HepG2 (cell line): Measurements from ENCODE around the gene HYLS1. TPM values are rescaled to one million over a fixed set of nuclear protein-coding genes. Genes with fewer than 3 reads are reported as not detected.

Experiments
- ATAC-seq: fragments of 200-7000 bp; cut with Tn5 transposase; 3 replicates; pipeline ENCODE4 v1.9.1; 2020; ENCODE audit warnings: mild to moderate bottlenecking, moderate library complexity
- BruUV-seq: library from RNA; stranded (reverse); fragments of 400-500 nt; replicated peaks from 2 replicates; lab custom pipeline; 2021; lab: Mats Ljungman, UMichigan
- CTCF ChIA-PET: fragments of 300-600 bp; formaldehyde crosslinking; extraction: SDS; loops from one replicate; lab custom pipeline; 2021; ENCODE audit warnings: low total read pairs, inconsistent platforms, low intra/inter-chr PET ratio; lab: Yijun Ruan, JAX
- POLR2A ChIA-PET: fragments of 350-600 bp; sonication (Branson Sonifier 250); formaldehyde crosslinking; loops from one replicate; lab custom pipeline; 2020; ENCODE audit warnings: antibody characterized with exemption, inconsistent platforms; lab: Yijun Ruan, JAX
- DNase-seq: peaks from one replicate; pipeline ENCODE4 v3.0.0-alpha.2; 2015; ENCODE audit warnings: low spot score
- FAIRE-seq: peaks from 3 replicates; lab custom pipeline; 2011; peaks lifted over from hg19 to GRCh38; lab: Jason Lieb, UNC
- H2AFZ ChIP-seq: one replicate; pipeline ENCODE4 v1.6.1; 2011; ENCODE audit warnings: low read length, inconsistent platforms
- H3K27ac ChIP-seq: fragments of 300-600 bp; 3 replicates; pipeline ENCODE4 v1.8.0; 2011; ENCODE audit warnings: mixed run types, mild to moderate bottlenecking, mixed read lengths, low read length, inconsistent platforms; ENCODE audit not compliant: insufficient read depth; ENCODE audit errors: extremely low read length
- H3K27me3 ChIP-seq, 2 experiments: fragments of 200-600 bp in 1 of 2; 2 replicates in 1 of 2; 3 replicates in 1 of 2; pipeline versions ENCODE4 v1.6.0 to v1.8.0; 2011; ENCODE audit warnings: low read length in 2 of 2, mild to moderate bottlenecking in 2 of 2, moderate library complexity in 2 of 2, inconsistent platforms in 1 of 2; ENCODE audit not compliant: insufficient read depth in 2 of 2, control insufficient read depth in 1 of 2
- H3K36me3 ChIP-seq, 2 experiments: fragments of 200-600 bp in 1 of 2; replicated peaks in 1 of 2; 2 replicates in 1 of 2; 3 replicates in 1 of 2; pipeline versions ENCODE4 v1.5.1 to v1.8.0; 2011; ENCODE audit warnings: low read length in 2 of 2, inconsistent platforms in 1 of 2; ENCODE audit not compliant: insufficient read depth in 2 of 2, control insufficient read depth in 1 of 2
- H3K4me1 ChIP-seq: 2 replicates; pipeline ENCODE4 v1.5.1; 2012; ENCODE audit warnings: low read length, inconsistent platforms; ENCODE audit not compliant: insufficient read depth
- H3K4me2 ChIP-seq: 2 replicates; pipeline ENCODE4 v1.6.0; 2011; ENCODE audit warnings: low read depth, low read length, inconsistent platforms
- H3K4me3 ChIP-seq, 3 experiments: fragments of 200-600 bp in 1 of 3; sonication (generic), shearing (Covaris generic) in 1 of 3; replicated peaks in 1 of 3; 2 replicates each; pipeline ENCODE4 v1.5.1; 2011 to 2016; ENCODE audit warnings: low read length in 3 of 3, inconsistent platforms in 2 of 3, low read depth in 2 of 3, mild to moderate bottlenecking in 2 of 3, control low read depth in 1 of 3, mixed read lengths in 1 of 3; ENCODE audit not compliant: insufficient read depth in 1 of 3
- H3K79me2 ChIP-seq: one replicate; pipeline ENCODE4 v1.6.1; 2011; ENCODE audit warnings: low read length, inconsistent platforms; ENCODE audit not compliant: insufficient read depth
- H3K9ac ChIP-seq: 2 replicates; pipeline ENCODE4 v1.6.0; 2011; ENCODE audit warnings: mild to moderate bottlenecking, low read depth, low read length, inconsistent platforms; ENCODE audit not compliant: insufficient read depth
- H3K9me3 ChIP-seq: 2 replicates; pipeline ENCODE4 v1.5.1; 2012; ENCODE audit warnings: mild to moderate bottlenecking, low read length
- H4K20me1 ChIP-seq: 2 replicates; pipeline ENCODE4 v1.6.0; 2011; ENCODE audit warnings: inconsistent platforms, mild to moderate bottlenecking, low read length, moderate library complexity; ENCODE audit not compliant: insufficient read depth
- PAWR ChIP-seq: sonication (generic); formaldehyde crosslinking; IDR thresholded peaks from 2 replicates; pipeline ENCODE4 v1.4.0; 2020; ENCODE audit warnings: missing genetic modification reagents, mild to moderate bottlenecking, borderline replicate concordance
- PLRG1 ChIP-seq: fragments of 450-650 bp; conservative IDR thresholded peaks from 2 replicates; pipeline ENCODE4 v1.6.1; 2016
- SNRNP70 ChIP-seq: fragments of 200-400 bp; formaldehyde crosslinking; IDR thresholded peaks from 2 replicates; pipeline ENCODE4 v1.6.1; 2017; ENCODE audit warnings: mild to moderate bottlenecking, low read depth, low read length, moderate library complexity
- STAT5B ChIP-seq: sonication (generic); formaldehyde crosslinking; IDR thresholded peaks from 2 replicates; pipeline ENCODE4 v1.4.0; 2020; ENCODE audit warnings: missing genetic modification reagents
- TARDBP ChIP-seq: sonication (generic); formaldehyde crosslinking; IDR thresholded peaks from 2 replicates; pipeline ENCODE4 v1.8.0; 2022; ENCODE audit warnings: mild to moderate bottlenecking, missing genetic modification reagents
- ZNF10 ChIP-seq: sonication (generic); formaldehyde crosslinking; IDR thresholded peaks from 2 replicates; pipeline ENCODE4 v1.4.0; 2020; ENCODE audit warnings: mild to moderate bottlenecking, low read depth, missing genetic modification reagents, borderline replicate concordance
- ZNF264 ChIP-seq: sonication (generic); formaldehyde crosslinking; IDR thresholded peaks from 2 replicates; pipeline ENCODE4 v1.4.0; 2020; ENCODE audit warnings: missing genetic modification reagents
- ZNF430 ChIP-seq: sonication (generic); formaldehyde crosslinking; IDR thresholded peaks from 2 replicates; pipeline ENCODE4 v1.9.0; 2021; ENCODE audit warnings: mild to moderate bottlenecking, missing genetic modification reagents
- ZNF607 ChIP-seq: sonication (generic); formaldehyde crosslinking; IDR thresholded peaks from 2 replicates; pipeline ENCODE4 v1.5.1; 2020; ENCODE audit warnings: missing genetic modification reagents, mild to moderate bottlenecking, borderline replicate concordance
- ZNF768 ChIP-seq: sonication (generic); formaldehyde crosslinking; IDR thresholded peaks from 2 replicates; pipeline ENCODE4 v1.4.0; 2020; ENCODE audit warnings: missing genetic modification reagents
- ZNF790 ChIP-seq: sonication (generic); formaldehyde crosslinking; IDR thresholded peaks from 2 replicates; pipeline ENCODE4 v1.8.0; 2022; ENCODE audit warnings: missing genetic modification reagents, mild to moderate bottlenecking, borderline replicate concordance
- WGBS: methylation state at CpG from one replicate; pipeline ENCODE4 v1.1.6; 2017; ENCODE audit warnings: low lambda C conversion rate; 5-methylcytosine and 5-hydroxymethylcytosine counted together
- in situ Hi-C: cut with HindIII; loops from 2 replicates; pipeline ENCODE4 v1.10.0; 2017; ENCODE audit warnings: low pct_unique_long_range_greater_than_20kb; ENCODE audit not compliant: extremely low pct_ligation_motif_present
- intact Hi-C: fragments of 100-400 bp; cut with micrococcal nuclease; formaldehyde crosslinking; loops from one replicate; pipeline ENCODE4 v1.10.0; 2022; ENCODE audit not compliant: unreplicated experiment
- polyA plus RNA-seq, 8 experiments: library from polyadenylated mRNA; depleted of rRNA in 3 of 8; stranded (reverse) in 7 of 8; unstranded in 1 of 8; fragments of >200 nt; fragmentation: Illumina TruSeq in 4 of 8; extraction: Trizol in 4 of 8; gene quantifications; 2 replicates each; pipeline versions ENCODE4 v1.2.1 to v1.2.3, GENCODE V29; 2011 to 2016; ENCODE audit warnings: low read depth in 4 of 8, missing spikeins in 1 of 8, mixed read lengths in 1 of 8; ENCODE audit not compliant: insufficient read depth in 1 of 8
- total RNA-seq, 5 experiments: library from RNA; depleted of rRNA; stranded (reverse); fragments of >200 nt; fragmentation: Illumina TruSeq; extraction: Trizol; gene quantifications; 2 replicates each; pipeline ENCODE4 v1.2.3, GENCODE V29; 2016; ENCODE audit warnings: low read depth in 1 of 5
- TF ChIP-seq, protein P1 (sequence below): sonication (generic); formaldehyde crosslinking; IDR thresholded peaks from 2 replicates; pipeline ENCODE4 v1.5.0; 2020; ENCODE audit warnings: missing genetic modification reagents
- TF ChIP-seq, protein P2 (sequence below): sonication (generic); formaldehyde crosslinking; IDR thresholded peaks from 2 replicates; pipeline ENCODE4 v1.5.1; 2020; ENCODE audit warnings: mild to moderate bottlenecking, missing genetic modification reagents, borderline replicate concordance
- TF ChIP-seq, protein P3 (sequence below): sonication (generic); formaldehyde crosslinking; IDR thresholded peaks from 2 replicates; pipeline ENCODE4 v1.5.1; 2020; ENCODE audit warnings: mild to moderate bottlenecking, missing genetic modification reagents, moderate library complexity

Gene HYLS1
- total and polyA plus RNA-seq, 2 of the 13 experiments (the other 11 are each of a cell fraction or from before 2014, with no cell fraction given), result 1.3 to 3.8 TPM

DNA sequence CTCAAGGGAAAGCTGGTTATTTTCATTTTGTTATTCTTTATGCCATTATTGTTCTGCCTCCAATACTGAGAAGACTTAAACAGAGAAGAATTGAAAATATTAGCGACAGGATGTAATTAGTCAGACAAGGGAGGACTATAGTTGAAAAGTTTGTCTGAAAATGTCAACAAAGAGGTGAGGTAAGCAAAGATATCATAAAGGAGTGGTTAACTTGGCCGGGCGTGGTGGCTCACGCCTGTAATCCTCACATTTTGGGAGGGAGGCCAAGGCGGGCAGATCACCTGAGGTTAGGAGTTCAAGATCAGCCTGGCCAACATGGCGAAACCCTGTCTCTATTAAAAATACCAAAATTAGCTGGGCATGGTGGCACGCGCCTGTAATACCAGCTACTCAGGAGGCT, 4.1 kb upstream of the HYLS1 start:
- POLR2A ChIA-PET, result no interaction called here
- DNase-seq (no peak), ATAC-seq (no peak), FAIRE-seq (no peak)
- peaks cover 35% of the 10 kb centered on the region for H3K4me1 ChIP-seq
- H3K4me3 ChIP-seq, result no peak overlapping the region
- H3K79me2 ChIP-seq, result no peaks in the 10 kb centered on the region
- H3K36me3 ChIP-seq, result no peaks in the 10 kb centered on the region
- H3K4me2 ChIP-seq, result no peak overlapping the region
- TF ChIP-seq ZNF264 (no peak), ZNF790 (CRISPR knock-in tag) (no peak), PAWR (no peak), ZNF10 (no peak), ZNF607 (no peak), SNRNP70 (no peak), PLRG1 (no peak), STAT5B (no peak), TARDBP (no peak), ZNF430 (no peak), ZNF768 (CRISPR knock-in tag) (no peak)
- TF ChIP-seq, protein P1, sequence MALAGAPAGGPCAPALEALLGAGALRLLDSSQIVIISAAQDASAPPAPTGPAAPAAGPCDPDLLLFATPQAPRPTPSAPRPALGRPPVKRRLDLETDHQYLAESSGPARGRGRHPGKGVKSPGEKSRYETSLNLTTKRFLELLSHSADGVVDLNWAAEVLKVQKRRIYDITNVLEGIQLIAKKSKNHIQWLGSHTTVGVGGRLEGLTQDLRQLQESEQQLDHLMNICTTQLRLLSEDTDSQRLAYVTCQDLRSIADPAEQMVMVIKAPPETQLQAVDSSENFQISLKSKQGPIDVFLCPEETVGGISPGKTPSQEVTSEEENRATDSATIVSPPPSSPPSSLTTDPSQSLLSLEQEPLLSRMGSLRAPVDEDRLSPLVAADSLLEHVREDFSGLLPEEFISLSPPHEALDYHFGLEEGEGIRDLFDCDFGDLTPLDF (CRISPR knock-in tag), result no peak
- TF ChIP-seq, protein P2, sequence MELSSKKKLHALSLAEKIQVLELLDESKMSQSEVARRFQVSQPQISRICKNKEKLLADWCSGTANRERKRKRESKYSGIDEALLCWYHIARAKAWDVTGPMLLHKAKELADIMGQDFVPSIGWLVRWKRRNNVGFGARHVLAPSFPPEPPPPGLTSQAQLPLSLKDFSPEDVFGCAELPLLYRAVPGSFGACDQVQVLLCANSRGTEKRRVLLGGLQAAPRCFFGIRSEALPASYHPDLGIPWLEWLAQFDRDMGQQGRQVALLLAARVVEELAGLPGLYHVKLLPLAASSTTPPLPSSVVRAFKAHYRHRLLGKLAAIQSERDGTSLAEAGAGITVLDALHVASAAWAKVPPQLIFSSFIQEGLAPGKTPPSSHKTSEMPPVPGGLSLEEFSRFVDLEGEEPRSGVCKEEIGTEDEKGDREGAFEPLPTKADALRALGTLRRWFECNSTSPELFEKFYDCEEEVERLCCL (CRISPR knock-in tag), result no peak
- TF ChIP-seq, protein P3, sequence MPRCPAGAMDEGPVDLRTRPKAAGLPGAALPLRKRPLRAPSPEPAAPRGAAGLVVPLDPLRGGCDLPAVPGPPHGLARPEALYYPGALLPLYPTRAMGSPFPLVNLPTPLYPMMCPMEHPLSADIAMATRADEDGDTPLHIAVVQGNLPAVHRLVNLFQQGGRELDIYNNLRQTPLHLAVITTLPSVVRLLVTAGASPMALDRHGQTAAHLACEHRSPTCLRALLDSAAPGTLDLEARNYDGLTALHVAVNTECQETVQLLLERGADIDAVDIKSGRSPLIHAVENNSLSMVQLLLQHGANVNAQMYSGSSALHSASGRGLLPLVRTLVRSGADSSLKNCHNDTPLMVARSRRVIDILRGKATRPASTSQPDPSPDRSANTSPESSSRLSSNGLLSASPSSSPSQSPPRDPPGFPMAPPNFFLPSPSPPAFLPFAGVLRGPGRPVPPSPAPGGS (CRISPR knock-in tag), result no peak
- no peaks in the 10 kb centered on the region for H3K27me3 ChIP-seq
- WGBS, result 46% methylated on average over 8 of the region's 8 CpGs
- CTCF ChIA-PET, result no interaction called here
- no peak overlapping the region for H3K9ac ChIP-seq
- no peaks in the 10 kb centered on the region for H4K20me1 ChIP-seq
- BruUV-seq, result no TSS peak
- intact Hi-C loops (no loop called here), in situ Hi-C loops (no loop called here)
- no peak overlapping the region for H2AFZ ChIP-seq
- H3K9me3 ChIP-seq, result no peaks in the 10 kb centered on the region
- H3K27ac ChIP-seq, result no peak overlapping the region
